Urinary bladder (tissue), 4 donors: ENCODE measurements around the gene FOXP1. TPM values are rescaled to one million over a fixed set of nuclear protein-coding genes. Genes with fewer than 3 reads are reported as not detected.
"Not testable (repeated sequence)": the region's sequence is repeated elsewhere in the genome, so short reads cannot be mapped to it uniquely, and the experiment has no call there.

Experiments
- DNase-seq: peaks from one replicate; pipeline ENCODE4 v3.0.0-alpha.2; 2015; ENCODE audit errors: extremely low spot score
- H3K27ac ChIP-seq: one replicate; pipeline ENCODE4 v1.5.1; 2013; ENCODE audit warnings: low read depth, mild to moderate bottlenecking, moderate library complexity
- H3K36me3 ChIP-seq: one replicate; pipeline ENCODE4 v1.6.1; 2013; ENCODE audit warnings: mild to moderate bottlenecking, moderate library complexity; ENCODE audit not compliant: insufficient read depth
- H3K4me1 ChIP-seq: one replicate; pipeline ENCODE4 v1.6.1; 2013; ENCODE audit warnings: mild to moderate bottlenecking, moderate library complexity; ENCODE audit not compliant: insufficient read depth
- H3K4me3 ChIP-seq: one replicate; pipeline ENCODE4 v1.5.1; 2013; ENCODE audit warnings: low read depth, low read length
- WGBS: extraction: QIAGEN DNeasy Blood & Tissue Kit; methylation state at CpG from one replicate; pipeline ENCODE4 v1.1.7; 2013; 5-methylcytosine and 5-hydroxymethylcytosine counted together
- polyA plus RNA-seq: library from polyadenylated mRNA; stranded (reverse); fragments of 200-250 nt; gene quantifications from one replicate; pipeline ENCODE4 v1.2.3, GENCODE V29; 2013
- total RNA-seq: library from RNA; depleted of rRNA; stranded (reverse); fragments of >200 nt; gene quantifications from one replicate; pipeline ENCODE4 v1.2.3, GENCODE V29; 2014
- donor health status: healthy with polysubstance abuse.
- donor health status: healthy.

Gene FOXP1
- total and polyA plus RNA-seq, 2 donors, result 27.4 to 176 TPM

GRCh38 chr3:71031914-71032521, 551.5 kb downstream of the FOXP1 start:
- Histone ChIP-seq H3K36me3 (peaks cover 4% of the 10 kb centered on the region), H3K4me1 (peaks cover 1% of the 10 kb centered on the region), H3K4me3 (no peak overlapping the region), H3K27ac (no peak overlapping the region)
- DNase-seq, result no peak
- 78% methylated on average over 13 of the region's 13 CpGs for WGBS

GRCh38 chr3:71031181-71031580, 552.3 kb downstream of the FOXP1 start:
- Histone ChIP-seq H3K4me3 (no peak overlapping the region), H3K36me3 (peaks cover 4% of the 10 kb centered on the region), H3K27ac (no peak overlapping the region), H3K4me1 (peaks cover 1% of the 10 kb centered on the region)
- no peak for DNase-seq
- 52% methylated on average over 1 of the region's 1 CpG for WGBS

- Histone ChIP-seq H3K4me3 (no peak overlapping the region), H3K36me3 (peaks cover 4% of the 10 kb centered on the region), H3K4me1 (peaks cover 1% of the 10 kb centered on the region), H3K27ac (no peak overlapping the region)
- WGBS, result 94% methylated on average over 5 of the region's 5 CpGs
- no peak for DNase-seq
Measured at GRCh38 chr3:71030748-71031147, 552.8 kb downstream of the FOXP1 start.

GRCh38 chr3:71029770-71030169, 553.8 kb downstream of the FOXP1 start:
- no peak for DNase-seq
- WGBS, result 97% methylated on average over 3 of the region's 3 CpGs
- peaks cover 3% of the 10 kb centered on the region for H3K36me3 ChIP-seq
- peaks cover 2% of the 10 kb centered on the region for H3K4me1 ChIP-seq
- no peak overlapping the region for H3K4me3 ChIP-seq
- H3K27ac ChIP-seq, result no peak overlapping the region

- H3K27ac ChIP-seq, result no peak overlapping the region
- WGBS, result 96% methylated on average over 7 of the region's 7 CpGs
- H3K4me3 ChIP-seq, result no peak overlapping the region
- no peaks in the 10 kb centered on the region for H3K36me3 ChIP-seq
- no peak for DNase-seq
- peaks cover 2% of the 10 kb centered on the region for H3K4me1 ChIP-seq
Measured at GRCh38 chr3:71028802-71029201, 554.7 kb downstream of the FOXP1 start.

GRCh38 chr3:71028184-71028583, 555.3 kb downstream of the FOXP1 start:
- H3K27ac ChIP-seq, result no peak overlapping the region
- no peak for DNase-seq
- no peaks in the 10 kb centered on the region for H3K36me3 ChIP-seq
- no peak overlapping the region for H3K4me3 ChIP-seq
- H3K4me1 ChIP-seq, result peaks cover 2% of the 10 kb centered on the region
- 91% methylated on average over 5 of the region's 5 CpGs for WGBS

GRCh38 chr3:71026634-71027578, 556.6 kb downstream of the FOXP1 start:
- Histone ChIP-seq H3K36me3 (no peaks in the 10 kb centered on the region), H3K4me3 (no peak overlapping the region), H3K27ac (no peak overlapping the region), H3K4me1 (peaks cover 2% of the 10 kb centered on the region)
- 76% methylated on average over 6 of the region's 6 CpGs for WGBS
- no peak for DNase-seq

GRCh38 chr3:71025516-71025915, 558.0 kb downstream of the FOXP1 start:
- H3K27ac ChIP-seq, result peak overlapping the region; percentile 29
- no peak overlapping the region for H3K4me3 ChIP-seq
- WGBS, result 71% methylated on average over 1 of the region's 1 CpG
- H3K4me1 ChIP-seq, result peaks cover 2% of the 10 kb centered on the region
- DNase-seq, result no peak
- H3K36me3 ChIP-seq, result no peaks in the 10 kb centered on the region

- WGBS, result 74% methylated on average over 8 of the region's 8 CpGs
- H3K27ac ChIP-seq, result peak overlapping the region; percentile 29
- DNase-seq, result no peak
- H3K4me3 ChIP-seq, result no peak overlapping the region
- peaks cover 2% of the 10 kb centered on the region for H3K4me1 ChIP-seq
- H3K36me3 ChIP-seq, result no peaks in the 10 kb centered on the region
Measured at GRCh38 chr3:71025010-71025409, 558.5 kb downstream of the FOXP1 start.

- WGBS, result 85% methylated on average over 5 of the region's 5 CpGs
- peaks cover 2% of the 10 kb centered on the region for H3K4me1 ChIP-seq
- no peak overlapping the region for H3K4me3 ChIP-seq
- no peak overlapping the region for H3K27ac ChIP-seq
- no peak for DNase-seq
- no peaks in the 10 kb centered on the region for H3K36me3 ChIP-seq
Measured at GRCh38 chr3:71022551-71023335, 560.8 kb downstream of the FOXP1 start.

GRCh38 chr3:71018799-71019198, 564.7 kb downstream of the FOXP1 start:
- Histone ChIP-seq H3K36me3 (no peaks in the 10 kb centered on the region), H3K4me3 (no peak overlapping the region), H3K27ac (no peak overlapping the region), H3K4me1 (no peaks in the 10 kb centered on the region)
- WGBS, result 69% methylated on average over 4 of the region's 4 CpGs
- no peak for DNase-seq

GRCh38 chr3:71016178-71016845, 567.2 kb downstream of the FOXP1 start:
- no peak for DNase-seq
- H3K36me3 ChIP-seq, result peaks cover 2% of the 10 kb centered on the region
- no peak overlapping the region for H3K27ac ChIP-seq
- H3K4me3 ChIP-seq, result no peak overlapping the region
- no peaks in the 10 kb centered on the region for H3K4me1 ChIP-seq
- WGBS, result 46% methylated on average over 10 of the region's 10 CpGs

- H3K36me3 ChIP-seq, H3K4me3 ChIP-seq, DNase-seq, H3K4me1 ChIP-seq, H3K27ac ChIP-seq: not testable (repeated sequence)
- WGBS, result 96% methylated on average over 6 of the region's 6 CpGs
Measured at GRCh38 chr3:71014616-71015015, 568.9 kb downstream of the FOXP1 start.
